HepG2 (cell line): ENCODE results near the gene CNTNAP1. TPM values are rescaled to one million over a fixed set of nuclear protein-coding genes. Genes with fewer than 3 reads are reported as not detected.

ENCODE experiments used
- ATAC-seq: fragments of 200-7000 bp; cut with Tn5 transposase; 3 replicates; pipeline ENCODE4 v1.9.1; 2020; ENCODE audit warnings: mild to moderate bottlenecking, moderate library complexity
- BruUV-seq: library from RNA; stranded (reverse); fragments of 400-500 nt; replicated peaks from 2 replicates; lab custom pipeline; 2021; lab: Mats Ljungman, UMichigan
- CTCF ChIA-PET: fragments of 300-600 bp; formaldehyde crosslinking; extraction: SDS; loops from one replicate; lab custom pipeline; 2021; ENCODE audit warnings: low total read pairs, inconsistent platforms, low intra/inter-chr PET ratio; lab: Yijun Ruan, JAX
- POLR2A ChIA-PET: fragments of 350-600 bp; sonication (Branson Sonifier 250); formaldehyde crosslinking; loops from one replicate; lab custom pipeline; 2020; ENCODE audit warnings: antibody characterized with exemption, inconsistent platforms; lab: Yijun Ruan, JAX
- DNase-seq: peaks from one replicate; pipeline ENCODE4 v3.0.0-alpha.2; 2015; ENCODE audit warnings: low spot score
- FAIRE-seq: peaks from 3 replicates; lab custom pipeline; 2011; peaks lifted over from hg19 to GRCh38; lab: Jason Lieb, UNC
- H2AFZ ChIP-seq: one replicate; pipeline ENCODE4 v1.6.1; 2011; ENCODE audit warnings: low read length, inconsistent platforms
- H3K27ac ChIP-seq: fragments of 300-600 bp; 3 replicates; pipeline ENCODE4 v1.8.0; 2011; ENCODE audit warnings: mixed run types, mild to moderate bottlenecking, mixed read lengths, low read length, inconsistent platforms; ENCODE audit not compliant: insufficient read depth; ENCODE audit errors: extremely low read length
- H3K27me3 ChIP-seq, 2 experiments: fragments of 200-600 bp in 1 of 2; 2 replicates in 1 of 2; 3 replicates in 1 of 2; pipeline versions ENCODE4 v1.6.0 to v1.8.0; 2011; ENCODE audit warnings: low read length in 2 of 2, mild to moderate bottlenecking in 2 of 2, moderate library complexity in 2 of 2, inconsistent platforms in 1 of 2; ENCODE audit not compliant: insufficient read depth in 2 of 2, control insufficient read depth in 1 of 2
- H3K36me3 ChIP-seq, 2 experiments: fragments of 200-600 bp in 1 of 2; replicated peaks in 1 of 2; 2 replicates in 1 of 2; 3 replicates in 1 of 2; pipeline versions ENCODE4 v1.5.1 to v1.8.0; 2011; ENCODE audit warnings: low read length in 2 of 2, inconsistent platforms in 1 of 2; ENCODE audit not compliant: insufficient read depth in 2 of 2, control insufficient read depth in 1 of 2
- H3K4me1 ChIP-seq: 2 replicates; pipeline ENCODE4 v1.5.1; 2012; ENCODE audit warnings: low read length, inconsistent platforms; ENCODE audit not compliant: insufficient read depth
- H3K4me2 ChIP-seq: 2 replicates; pipeline ENCODE4 v1.6.0; 2011; ENCODE audit warnings: low read depth, low read length, inconsistent platforms
- H3K4me3 ChIP-seq, 3 experiments: fragments of 200-600 bp in 1 of 3; sonication (generic), shearing (Covaris generic) in 1 of 3; replicated peaks in 1 of 3; 2 replicates each; pipeline ENCODE4 v1.5.1; 2011 to 2016; ENCODE audit warnings: low read length in 3 of 3, inconsistent platforms in 2 of 3, low read depth in 2 of 3, mild to moderate bottlenecking in 2 of 3, control low read depth in 1 of 3, mixed read lengths in 1 of 3; ENCODE audit not compliant: insufficient read depth in 1 of 3
- H3K79me2 ChIP-seq: one replicate; pipeline ENCODE4 v1.6.1; 2011; ENCODE audit warnings: low read length, inconsistent platforms; ENCODE audit not compliant: insufficient read depth
- H3K9ac ChIP-seq: 2 replicates; pipeline ENCODE4 v1.6.0; 2011; ENCODE audit warnings: mild to moderate bottlenecking, low read depth, low read length, inconsistent platforms; ENCODE audit not compliant: insufficient read depth
- H3K9me3 ChIP-seq: 2 replicates; pipeline ENCODE4 v1.5.1; 2012; ENCODE audit warnings: mild to moderate bottlenecking, low read length
- H4K20me1 ChIP-seq: 2 replicates; pipeline ENCODE4 v1.6.0; 2011; ENCODE audit warnings: inconsistent platforms, mild to moderate bottlenecking, low read length, moderate library complexity; ENCODE audit not compliant: insufficient read depth
- AGO2 ChIP-seq: fragments of 200-400 bp; formaldehyde crosslinking; optimal IDR thresholded peaks from 2 replicates; pipeline ENCODE3; 2017; ENCODE audit warnings: mild to moderate bottlenecking, low read depth, low read length, moderate library complexity
- ATF7 ChIP-seq, 2 experiments: fragments of 450-650 bp in 1 of 2; sonication (generic) in 1 of 2; formaldehyde crosslinking in 1 of 2; IDR thresholded peaks; 2 replicates each; pipeline versions ENCODE4 v1.4.0 to v1.6.1; 2016 to 2020; ENCODE audit warnings: antibody characterized with exemption in 1 of 2, mild to moderate bottlenecking in 1 of 2, missing genetic modification reagents in 1 of 2
- NFRKB ChIP-seq: fragments of 450-650 bp; IDR thresholded peaks from 2 replicates; pipeline ENCODE4 v1.6.1; 2017
- NONO ChIP-seq, 2 experiments: fragments of 450-650 bp in 1 of 2; sonication (generic) in 1 of 2; formaldehyde crosslinking in 1 of 2; IDR thresholded peaks in 1 of 2; conservative IDR thresholded peaks in 1 of 2; 2 replicates each; pipeline versions ENCODE4 v1.6.1 to v1.8.0; 2017 to 2022; ENCODE audit warnings: mild to moderate bottlenecking in 1 of 2, missing genetic modification reagents in 1 of 2, moderate library complexity in 1 of 2
- RBFOX2 ChIP-seq: fragments of 200-400 bp; formaldehyde crosslinking; IDR thresholded peaks from 2 replicates; pipeline ENCODE4 v1.6.1; 2017; ENCODE audit warnings: low read depth, mild to moderate bottlenecking, low read length
- SALL2 ChIP-seq: sonication (generic); formaldehyde crosslinking; IDR thresholded peaks from 2 replicates; pipeline ENCODE4 v1.8.1; 2023; ENCODE audit warnings: mild to moderate bottlenecking, missing genetic modification reagents, inconsistent platforms
- ZFP36 ChIP-seq: fragments of 150-350 bp; IDR thresholded peaks from 2 replicates; pipeline ENCODE4 v1.6.1; 2018; ENCODE audit warnings: borderline replicate concordance, low read length, low read depth; ENCODE audit not compliant: partially characterized antibody
- ZFY ChIP-seq: sonication (generic); formaldehyde crosslinking; IDR thresholded peaks from 2 replicates; pipeline ENCODE4 v1.4.0; 2020; ENCODE audit warnings: missing genetic modification reagents
- ZNF615 ChIP-seq: sonication (generic); formaldehyde crosslinking; IDR thresholded peaks from 2 replicates; pipeline ENCODE4 v1.5.0; 2020; ENCODE audit warnings: mild to moderate bottlenecking, missing genetic modification reagents, borderline replicate concordance
- ZNF7 ChIP-seq: IDR thresholded peaks from 2 replicates; pipeline ENCODE4 v1.6.1; 2016; ENCODE audit warnings: missing biosample characterization, missing genetic modification reagents
- WGBS: methylation state at CpG from one replicate; pipeline ENCODE4 v1.1.6; 2017; ENCODE audit warnings: low lambda C conversion rate; 5-methylcytosine and 5-hydroxymethylcytosine counted together
- in situ Hi-C: cut with HindIII; loops from 2 replicates; pipeline ENCODE4 v1.10.0; 2017; ENCODE audit warnings: low pct_unique_long_range_greater_than_20kb; ENCODE audit not compliant: extremely low pct_ligation_motif_present
- intact Hi-C: fragments of 100-400 bp; cut with micrococcal nuclease; formaldehyde crosslinking; loops from one replicate; pipeline ENCODE4 v1.10.0; 2022; ENCODE audit not compliant: unreplicated experiment
- polyA plus RNA-seq, 8 experiments: library from polyadenylated mRNA; depleted of rRNA in 3 of 8; stranded (reverse) in 7 of 8; unstranded in 1 of 8; fragments of >200 nt; fragmentation: Illumina TruSeq in 4 of 8; extraction: Trizol in 4 of 8; gene quantifications; 2 replicates each; pipeline versions ENCODE4 v1.2.1 to v1.2.3, GENCODE V29; 2011 to 2016; ENCODE audit warnings: low read depth in 4 of 8, missing spikeins in 1 of 8, mixed read lengths in 1 of 8; ENCODE audit not compliant: insufficient read depth in 1 of 8
- total RNA-seq, 5 experiments: library from RNA; depleted of rRNA; stranded (reverse); fragments of >200 nt; fragmentation: Illumina TruSeq; extraction: Trizol; gene quantifications; 2 replicates each; pipeline ENCODE4 v1.2.3, GENCODE V29; 2016; ENCODE audit warnings: low read depth in 1 of 5
- TF ChIP-seq, protein P1 (sequence below): sonication (generic); formaldehyde crosslinking; IDR thresholded peaks from 2 replicates; pipeline ENCODE4 v1.4.0; 2020; ENCODE audit warnings: mild to moderate bottlenecking, missing genetic modification reagents
- TF ChIP-seq, protein P2 (sequence below): sonication (generic); formaldehyde crosslinking; IDR thresholded peaks from 2 replicates; pipeline ENCODE4 v1.5.0; 2020; ENCODE audit warnings: missing genetic modification reagents, mild to moderate bottlenecking, borderline replicate concordance

CNTNAP1 gene
- total and polyA plus RNA-seq, 2 of the 13 experiments (the other 11 are each of a cell fraction or from before 2014, with no cell fraction given): 4.5 to 7.7 TPM

- Histone ChIP-seq H3K9ac (no peak overlapping the region), H3K4me3 (no peak overlapping the region), H3K27ac (no peak overlapping the region), H3K4me1 (peaks cover 21% of the 10 kb centered on the region), H3K79me2 (peaks cover 22% of the 10 kb centered on the region), H3K9me3 (no peaks in the 10 kb centered on the region), H3K4me2 (no peak overlapping the region), H3K36me3 (peaks cover 11 to 46% of the 10 kb centered on the region in 2 experiments), H3K27me3 (no peaks in the 10 kb centered on the region), H4K20me1 (no peaks in the 10 kb centered on the region; the same call in 1 of the 2 replicates), H2AFZ (no peak overlapping the region)
- intact Hi-C loops: no loop called here
- no peak for ATAC-seq
- WGBS: 98% methylated on average over 19 of the region's 30 CpGs
- TF ChIP-seq ZFP36 (no peak), AGO2 (peak; percentile 37), NONO (IDR thresholded peaks at IDR 0.05) (no peak), NONO (CRISPR knock-in tag; conservative IDR thresholded peaks at IDR 0.05) (0 out of 2 replicates have a peak, but pooled peaks have one; percentile 18), ZNF615 (CRISPR knock-in tag) (no peak), SALL2 (CRISPR knock-in tag) (0 out of 2 replicates have a peak, but pooled peaks have one; percentile 47), ZNF7 (CRISPR knock-in tag) (no peak), NFRKB (no peak), ATF7 (IDR thresholded peaks at IDR 0.05) (no peak), ATF7 (CRISPR knock-in tag; IDR thresholded peaks at IDR 0.05) (0 out of 2 replicates have a peak, but pooled peaks have one; percentile 28), RBFOX2 (0 out of 2 replicates have a peak, but pooled peaks have one; percentile 31), ZFY (CRISPR knock-in tag) (no peak)
- TF ChIP-seq, protein P1, sequence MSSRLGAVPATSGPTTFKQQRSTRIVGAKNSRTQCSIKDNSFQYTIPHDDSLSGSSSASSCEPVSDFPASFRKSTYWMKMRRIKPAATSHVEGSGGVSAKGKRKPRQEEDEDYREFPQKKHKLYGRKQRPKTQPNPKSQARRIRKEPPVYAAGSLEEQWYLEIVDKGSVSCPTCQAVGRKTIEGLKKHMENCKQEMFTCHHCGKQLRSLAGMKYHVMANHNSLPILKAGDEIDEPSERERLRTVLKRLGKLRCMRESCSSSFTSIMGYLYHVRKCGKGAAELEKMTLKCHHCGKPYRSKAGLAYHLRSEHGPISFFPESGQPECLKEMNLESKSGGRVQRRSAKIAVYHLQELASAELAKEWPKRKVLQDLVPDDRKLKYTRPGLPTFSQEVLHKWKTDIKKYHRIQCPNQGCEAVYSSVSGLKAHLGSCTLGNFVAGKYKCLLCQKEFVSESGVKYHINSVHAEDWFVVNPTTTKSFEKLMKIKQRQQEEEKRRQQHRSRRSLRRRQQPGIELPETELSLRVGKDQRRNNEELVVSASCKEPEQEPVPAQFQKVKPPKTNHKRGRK (CRISPR knock-in tag): no peak
- TF ChIP-seq, protein P2, sequence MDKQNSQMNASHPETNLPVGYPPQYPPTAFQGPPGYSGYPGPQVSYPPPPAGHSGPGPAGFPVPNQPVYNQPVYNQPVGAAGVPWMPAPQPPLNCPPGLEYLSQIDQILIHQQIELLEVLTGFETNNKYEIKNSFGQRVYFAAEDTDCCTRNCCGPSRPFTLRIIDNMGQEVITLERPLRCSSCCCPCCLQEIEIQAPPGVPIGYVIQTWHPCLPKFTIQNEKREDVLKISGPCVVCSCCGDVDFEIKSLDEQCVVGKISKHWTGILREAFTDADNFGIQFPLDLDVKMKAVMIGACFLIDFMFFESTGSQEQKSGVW (CRISPR knock-in tag): no peak
- no peak for DNase-seq
- in situ Hi-C loops: no loop called here
- FAIRE-seq: no peak
- CTCF ChIA-PET: no interaction called here
- BruUV-seq: no TSS peak
- POLR2A ChIA-PET: interaction anchor here (0.6 to 6.3 kb wide), 4 partner anchors 10 to 68 kb away, joined by 3 to 65 read pairs (median 3); partner anchors contain the start of genes RETREG3, TUBG1 and TUBG2
These were observed 9.0 kb upstream of the CNTNAP1 start for GRCh38 chr17:42673266-42673884.
